SHP77 (cell line): Measurements from ENCODE around the gene FBN1.

Experiments used
- DNase-seq, 2 experiments: peaks; one replicate each; lab custom pipeline; 2025; lab: John Stamatoyannopoulos, UW

Gene FBN1

DNA sequence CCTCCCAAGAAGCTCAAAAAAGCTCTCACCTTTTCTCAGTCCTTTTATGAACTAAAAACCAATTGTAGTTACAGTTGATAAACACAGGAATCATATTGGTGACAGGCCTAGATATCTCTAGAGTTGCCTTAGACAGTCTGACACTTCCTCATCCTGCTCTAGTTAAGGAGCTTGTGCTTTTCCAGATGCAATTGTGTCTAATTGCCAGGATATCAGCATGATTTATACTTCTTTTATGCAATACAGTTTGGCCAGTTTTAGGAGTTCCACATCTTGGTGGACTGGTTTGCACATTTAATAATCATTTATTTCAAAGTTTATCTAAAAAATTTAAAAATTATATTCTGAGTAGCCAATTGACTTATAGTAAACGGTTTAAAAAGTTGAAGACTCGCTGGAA is 218.6 kb downstream of the FBN1 start:
- no peak for DNase-seq

DNA sequence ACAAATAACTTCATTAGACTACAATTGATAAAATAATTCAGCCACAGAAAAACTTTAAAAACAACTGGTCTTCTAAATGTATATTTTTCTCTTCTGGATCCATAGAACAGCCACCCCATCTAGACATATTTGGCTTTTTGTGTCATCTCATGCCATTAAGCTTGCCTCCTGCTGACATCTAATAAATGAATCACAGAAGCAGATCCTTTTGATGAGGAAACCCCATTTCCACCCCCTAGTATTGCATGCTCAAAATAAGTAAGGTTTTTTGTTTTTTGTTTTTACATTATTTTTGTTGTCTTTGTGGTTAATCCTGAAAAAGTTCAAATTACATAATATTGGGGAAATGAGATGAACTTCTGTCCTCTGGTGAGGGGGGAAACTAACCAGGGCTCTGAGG is 219.5 kb downstream of the FBN1 start:
- no peak for DNase-seq

DNA sequence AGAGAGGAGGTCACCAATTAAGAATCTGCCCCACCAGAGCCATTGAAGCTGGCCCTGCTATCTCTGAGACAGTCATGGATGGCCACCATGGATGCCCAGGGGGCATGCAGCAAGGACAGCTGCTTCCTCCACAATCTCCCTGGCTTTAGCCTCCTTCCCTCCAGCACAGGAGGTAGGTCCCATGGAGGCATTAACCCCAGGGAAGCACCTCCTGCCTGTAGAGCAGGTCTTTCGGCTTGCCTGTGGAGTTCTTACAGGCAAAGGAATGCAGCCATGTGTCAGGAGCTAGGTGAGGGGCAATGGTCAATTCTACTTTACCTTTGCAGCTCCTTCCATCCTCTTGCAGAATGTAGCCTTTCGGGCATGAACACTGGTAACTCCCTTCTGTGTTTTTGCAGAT is 220.5 kb downstream of the FBN1 start:
- DNase-seq, result no peak

DNA sequence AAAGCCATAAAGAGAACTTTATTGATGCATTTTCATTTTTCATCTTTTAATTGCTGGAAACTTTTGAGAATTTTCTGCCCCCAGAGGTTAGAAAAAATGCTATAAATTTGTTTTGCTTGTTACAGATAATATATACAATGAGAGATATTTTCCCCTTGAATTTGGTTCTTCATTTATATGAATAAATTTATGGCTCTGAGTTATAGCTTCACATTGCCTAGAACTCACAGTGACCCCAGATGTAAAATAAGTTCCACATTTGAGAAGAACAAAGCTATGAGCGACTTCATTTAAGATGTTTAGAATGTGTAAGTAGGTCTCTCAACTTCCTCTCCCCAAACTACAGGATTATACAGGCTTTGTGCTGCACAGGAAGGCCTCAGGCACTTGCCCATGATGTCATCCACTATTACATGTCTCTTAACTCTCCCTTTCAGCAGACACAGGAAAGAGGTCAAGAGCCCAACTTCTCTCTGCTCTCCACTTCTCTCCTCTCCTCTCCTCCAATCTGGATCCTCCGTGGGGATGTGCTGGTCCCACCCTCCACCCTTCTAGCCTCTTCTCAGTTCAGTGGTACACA is 221.5 kb downstream of the FBN1 start:
- no peak for DNase-seq

DNA sequence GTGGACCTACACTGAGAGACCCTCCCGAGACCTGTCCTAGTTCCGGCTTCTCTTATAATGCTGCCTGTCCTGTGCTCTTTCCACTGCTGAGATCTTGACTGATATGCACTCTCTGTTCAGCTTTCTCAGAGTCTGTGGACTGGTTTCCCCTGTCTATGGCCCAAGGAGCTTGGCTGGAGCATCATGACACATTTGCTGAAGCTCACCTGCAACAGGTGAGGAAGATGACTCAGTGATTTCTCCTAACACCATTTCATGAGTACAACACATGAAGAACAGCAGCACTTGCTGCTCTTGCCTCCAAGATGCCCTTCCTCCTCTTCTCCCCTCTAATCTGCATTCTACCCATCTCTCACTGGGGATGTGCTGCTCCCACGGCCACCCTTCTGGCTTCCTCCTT is 222.2 kb downstream of the FBN1 start:
- no peak for DNase-seq

DNA sequence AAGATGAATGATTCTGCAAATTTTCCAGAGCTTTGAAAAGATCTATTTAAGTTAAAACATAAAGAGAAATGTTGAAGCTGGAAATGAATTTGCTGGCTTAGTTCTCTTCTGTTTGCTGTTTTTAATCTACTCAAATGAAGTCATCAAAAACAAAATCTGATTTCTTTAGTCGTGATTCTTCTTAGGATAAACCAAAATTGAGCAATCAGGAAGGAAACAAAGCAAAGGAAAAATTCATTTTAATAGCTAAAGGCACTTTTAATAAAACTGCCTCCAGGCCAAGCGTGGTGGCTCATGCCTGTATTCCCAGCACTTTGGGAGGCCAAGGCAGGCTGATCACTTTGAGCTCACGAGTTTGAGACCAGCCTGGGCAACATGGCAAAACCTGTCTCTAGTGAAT is 223.1 kb downstream of the FBN1 start:
- no peak for DNase-seq

DNA sequence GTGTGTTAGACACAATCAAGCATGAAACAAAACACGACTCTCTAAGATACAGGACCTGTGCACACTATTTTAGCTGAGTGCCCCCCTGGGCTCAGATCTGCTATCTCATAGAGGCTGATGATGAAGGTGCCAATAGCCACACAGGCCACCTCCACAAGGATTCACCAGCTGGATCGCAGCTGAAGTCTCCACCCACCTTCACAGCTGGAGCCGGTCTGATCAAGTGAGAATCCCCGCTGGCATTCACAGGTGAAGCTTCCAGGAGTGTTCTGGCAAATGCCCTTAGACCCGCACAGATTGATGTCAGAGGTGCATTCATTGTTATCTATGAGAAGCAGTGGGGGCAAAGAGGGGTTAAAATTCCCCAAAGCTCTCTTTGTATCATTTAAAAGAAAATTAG is 224.1 kb downstream of the FBN1 start:
- no peak for DNase-seq

DNA sequence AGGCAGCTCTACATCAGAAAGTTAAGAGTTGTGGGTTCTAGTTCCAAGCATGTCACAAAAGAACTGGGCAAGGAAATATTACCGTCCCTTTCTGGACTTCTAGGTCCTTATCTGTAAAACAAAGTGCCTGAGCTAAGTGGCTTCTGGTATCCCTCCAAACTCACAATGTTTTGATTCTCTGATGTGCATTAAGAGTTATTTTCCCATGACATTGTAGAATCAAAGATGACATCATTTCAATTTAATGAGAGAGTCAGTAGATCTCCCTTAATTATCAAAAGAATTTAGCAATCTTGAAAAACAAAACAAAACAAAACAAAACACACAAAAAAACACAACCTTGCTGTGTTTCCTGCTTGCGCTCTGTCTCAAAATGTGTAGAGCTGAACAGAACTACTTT is 225.6 kb downstream of the FBN1 start:
- DNase-seq, result no peak

DNA sequence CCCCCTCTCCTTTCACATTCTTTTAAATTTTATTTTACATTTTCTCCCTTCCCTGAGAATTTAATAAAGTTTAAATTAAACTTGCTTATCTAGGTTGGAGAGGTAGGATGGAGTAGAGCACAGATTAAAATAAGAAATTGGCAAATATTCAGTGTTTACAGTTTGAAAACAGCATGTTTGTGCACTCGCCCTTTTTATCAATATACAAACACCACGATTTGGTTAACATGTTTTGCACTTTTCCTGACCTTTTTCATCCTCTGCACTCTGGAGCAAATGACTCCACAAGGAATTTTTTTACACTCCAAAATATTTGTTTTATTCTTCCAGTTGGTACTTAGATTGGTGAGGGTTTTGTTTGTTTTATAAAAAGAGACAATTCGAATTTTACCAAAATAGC is 227.2 kb downstream of the FBN1 start:
- no peak for DNase-seq

DNA sequence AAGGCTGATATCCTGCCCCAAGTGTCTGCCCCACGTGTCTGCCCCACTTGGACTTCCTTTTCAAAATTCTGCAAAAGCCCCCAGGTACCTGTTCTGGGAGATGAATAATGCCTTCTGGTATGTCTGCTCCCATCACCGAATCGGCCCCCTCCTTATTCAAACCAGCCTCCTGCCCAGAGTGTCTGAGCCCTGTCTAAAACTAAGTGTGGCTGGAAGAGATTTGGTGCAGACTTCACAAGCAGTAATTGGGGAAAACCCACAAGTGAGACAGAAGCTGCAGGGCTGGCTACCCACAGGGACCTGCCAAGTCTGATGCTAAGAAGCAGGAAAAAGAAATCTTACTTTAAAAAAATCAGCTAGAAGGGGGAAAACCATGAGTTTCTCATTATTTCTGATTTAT is 229.2 kb downstream of the FBN1 start:
- DNase-seq, result no peak

DNA sequence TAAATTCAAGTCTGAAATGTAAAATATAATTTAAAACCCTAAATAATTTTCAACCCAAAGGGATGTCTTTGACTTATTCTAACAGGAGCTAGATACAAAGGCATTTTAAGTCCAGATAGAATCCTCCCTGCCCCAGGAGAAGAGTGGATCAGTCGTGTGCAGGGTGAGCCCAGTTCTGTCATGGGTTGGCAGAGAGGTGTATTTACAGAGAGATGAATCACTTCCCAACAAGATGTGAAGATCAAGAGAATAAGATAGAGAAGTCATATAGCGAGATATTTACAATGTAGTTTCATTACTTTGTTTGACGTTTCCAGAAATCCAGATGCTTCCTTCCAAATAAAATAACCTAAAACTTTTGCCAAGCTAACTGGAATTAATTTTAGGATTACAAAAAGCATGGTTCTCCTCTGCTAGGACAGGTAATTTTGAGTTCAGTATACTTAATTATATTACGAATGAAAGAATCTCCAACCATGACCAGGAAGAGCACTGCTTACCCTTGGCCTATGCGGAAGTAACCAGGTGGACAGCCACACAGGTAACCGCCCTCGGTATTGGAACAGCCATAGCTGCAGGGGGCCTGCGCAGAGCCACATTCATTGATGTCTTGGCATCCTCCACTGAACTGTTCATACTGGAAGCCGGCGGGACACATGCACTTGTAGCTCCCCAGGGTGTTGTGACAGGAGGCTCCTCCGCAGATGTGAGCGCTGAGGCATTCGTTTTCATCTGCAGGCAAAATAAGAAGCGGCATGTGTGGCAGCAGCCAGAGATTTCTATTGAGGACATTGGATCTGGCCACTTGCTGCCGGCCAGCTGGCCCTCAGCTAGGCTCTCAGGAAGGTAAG is 230.2 kb downstream of the FBN1 start:
- DNase-seq, result no peak

DNA sequence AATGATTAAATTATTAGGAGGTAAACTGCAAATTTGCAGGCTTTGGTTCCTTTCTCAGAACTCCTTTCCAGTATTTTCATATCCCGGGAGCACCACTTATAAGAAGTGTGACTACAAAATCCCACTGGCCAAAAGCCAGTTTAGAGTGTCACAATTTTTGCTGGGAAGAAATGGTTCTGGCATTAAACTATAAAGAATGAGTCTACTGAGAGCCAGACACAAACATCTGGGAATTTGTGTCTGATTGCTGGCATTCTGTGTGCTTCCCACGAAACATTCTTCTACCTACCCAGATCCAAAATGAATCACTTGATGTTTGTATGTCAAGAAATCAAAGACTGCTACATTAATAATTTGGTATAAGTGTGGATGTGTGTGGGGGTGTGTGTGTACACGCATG is 231.5 kb downstream of the FBN1 start:
- no peak for DNase-seq

DNA sequence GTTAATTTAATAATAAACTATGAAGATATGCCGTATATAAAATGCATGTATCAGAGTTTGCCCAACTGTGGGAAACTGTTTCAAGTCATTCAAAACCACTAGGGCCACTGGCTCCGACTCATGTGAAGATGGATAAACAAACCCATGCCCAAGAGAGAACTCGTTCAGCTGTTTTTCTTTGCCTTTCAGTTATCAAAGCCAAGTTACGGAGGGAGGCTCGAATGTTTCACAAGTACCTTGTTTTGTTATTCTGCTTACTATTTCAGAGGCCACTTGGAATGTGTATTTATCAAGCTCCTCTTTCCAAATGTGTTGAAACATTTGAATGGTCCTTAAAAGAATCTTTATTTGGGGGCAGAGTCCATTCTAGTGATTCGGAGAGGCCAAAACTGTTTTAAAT is 232.2 kb downstream of the FBN1 start:
- no peak for DNase-seq

DNA sequence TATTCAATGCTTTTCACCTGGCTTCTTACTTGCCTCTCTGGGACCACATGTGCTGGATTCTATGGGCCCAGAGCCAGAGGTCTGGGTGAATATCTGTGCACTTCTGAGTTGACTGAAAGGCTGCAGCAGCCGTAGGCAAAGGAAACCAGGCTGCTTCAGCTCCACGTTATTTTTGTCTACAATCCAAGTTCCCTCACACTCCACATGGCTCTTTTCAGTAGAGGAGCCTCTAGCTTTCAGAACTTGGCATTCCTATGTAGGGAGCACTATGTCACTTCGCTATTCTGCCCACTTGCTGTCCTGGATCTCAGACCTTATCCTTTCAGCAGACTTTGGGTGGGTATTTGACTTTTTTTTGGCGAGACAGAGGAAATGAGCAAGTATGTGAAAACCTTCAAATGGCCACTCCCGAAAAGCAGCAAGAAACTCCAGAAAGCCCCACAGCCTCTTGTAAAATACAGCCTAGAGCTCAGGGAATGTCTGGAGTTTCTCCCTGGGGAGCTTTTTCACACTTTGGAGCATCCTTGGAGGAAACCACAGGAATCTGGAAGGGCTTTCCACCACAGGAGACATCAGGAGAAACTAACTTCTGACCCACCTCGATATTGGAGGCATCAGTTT is 233.4 kb downstream of the FBN1 start:
- DNase-seq, result no peak

DNA sequence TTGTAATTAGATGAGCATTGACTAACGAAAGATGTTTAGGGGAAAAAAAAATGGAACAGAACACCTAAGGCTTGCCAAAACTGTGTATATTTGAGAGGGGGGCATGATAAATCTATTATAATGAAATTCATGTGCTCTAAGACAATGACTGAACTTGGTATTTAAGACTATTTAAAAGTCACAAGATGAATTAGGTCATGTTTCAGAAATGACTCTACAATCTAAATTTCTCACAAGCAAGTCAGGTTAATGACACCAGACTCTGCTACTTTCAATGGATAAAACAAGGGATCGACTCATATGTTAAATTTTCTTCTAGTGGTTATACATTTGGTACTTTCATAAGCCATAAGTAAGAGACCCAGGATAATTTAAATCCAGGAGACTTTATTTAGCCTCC is 235.9 kb downstream of the FBN1 start:
- no peak for DNase-seq

DNA sequence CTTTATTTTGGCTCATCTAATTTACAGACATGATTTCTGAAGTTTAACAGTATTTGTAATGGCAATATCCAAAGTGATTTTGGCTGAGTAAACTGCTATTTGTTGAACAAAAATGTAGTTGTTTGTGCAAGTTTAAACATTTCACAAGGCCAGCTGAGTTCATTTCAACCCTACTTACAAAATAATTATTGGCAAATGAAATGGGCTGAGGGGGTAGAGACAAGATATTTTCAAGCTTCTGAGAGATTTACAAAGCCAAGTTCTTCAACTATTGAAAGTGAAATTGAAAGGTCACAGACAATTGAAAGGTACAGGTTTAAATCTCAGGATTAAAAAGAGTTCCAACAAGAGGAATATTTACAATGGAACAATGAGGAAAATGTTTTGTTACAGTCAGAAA is 237.2 kb downstream of the FBN1 start:
- DNase-seq, result no peak

DNA sequence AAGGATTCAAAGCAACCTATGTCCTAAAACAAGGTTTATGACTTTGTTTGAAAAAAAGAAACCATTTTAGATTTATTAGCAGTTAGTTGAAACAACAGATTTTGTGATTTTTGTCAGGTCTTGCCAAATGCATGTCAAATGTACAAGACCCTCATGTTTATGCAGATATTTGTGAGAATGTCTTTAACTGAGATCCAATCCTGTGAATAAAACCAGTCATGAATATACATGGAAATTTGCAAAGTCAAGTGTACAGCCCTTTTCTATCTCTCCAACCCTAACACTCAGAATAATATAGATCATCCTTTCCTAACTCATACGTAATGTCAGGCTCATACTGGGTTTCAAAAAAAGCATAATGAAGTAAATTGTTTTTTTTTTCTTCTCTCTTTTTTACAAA is 237.9 kb downstream of the FBN1 start:
- no peak for DNase-seq

DNA sequence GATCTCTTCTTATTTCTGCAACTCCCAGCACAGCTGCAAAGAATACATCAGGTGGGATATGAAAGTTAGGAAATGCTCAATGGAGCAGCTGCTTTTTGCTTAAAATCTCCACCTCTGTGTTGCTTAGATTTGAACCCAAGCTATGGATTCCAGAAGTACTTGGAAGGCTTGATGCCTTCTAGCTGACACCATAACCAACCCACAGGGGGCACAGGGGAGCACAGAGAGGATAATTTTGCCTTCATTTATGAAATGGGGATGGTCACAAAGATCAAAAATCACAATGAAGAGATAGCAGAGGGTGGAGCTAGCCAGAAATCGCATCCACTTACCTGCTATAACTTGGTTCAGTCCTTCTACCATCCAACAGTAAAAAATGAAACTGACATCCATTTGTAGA is 238.6 kb downstream of the FBN1 start:
- DNase-seq, result no peak

DNA sequence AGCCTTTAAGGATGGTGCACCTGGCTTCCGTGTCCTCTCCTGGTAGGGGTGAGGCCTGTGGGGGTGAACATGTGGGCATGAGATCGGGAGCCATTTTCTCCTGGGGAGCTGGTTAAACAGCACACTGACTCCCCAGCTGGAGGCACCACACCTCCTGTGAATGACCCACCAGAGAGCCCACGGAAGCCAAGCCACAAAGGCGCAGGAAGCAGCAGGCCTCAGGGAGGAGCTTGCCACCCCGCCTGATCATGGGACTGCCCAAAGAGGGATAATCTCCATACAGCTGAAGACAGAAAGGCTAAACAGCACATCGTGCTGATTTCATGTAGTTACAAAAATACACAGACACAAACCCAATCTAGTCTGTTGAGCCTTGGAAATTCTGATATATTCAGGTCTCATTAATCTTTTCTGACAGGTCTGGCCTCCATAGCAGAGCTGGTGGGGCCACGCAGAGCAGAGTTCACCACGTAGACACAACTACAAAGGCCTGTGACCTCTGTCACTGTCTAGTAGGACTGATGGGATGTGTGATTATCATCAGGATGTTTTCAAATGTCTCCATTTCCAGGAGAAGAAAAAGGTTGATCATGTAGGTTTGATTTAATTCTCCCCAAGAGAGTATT is 239.1 kb downstream of the FBN1 start:
- no peak for DNase-seq

DNA sequence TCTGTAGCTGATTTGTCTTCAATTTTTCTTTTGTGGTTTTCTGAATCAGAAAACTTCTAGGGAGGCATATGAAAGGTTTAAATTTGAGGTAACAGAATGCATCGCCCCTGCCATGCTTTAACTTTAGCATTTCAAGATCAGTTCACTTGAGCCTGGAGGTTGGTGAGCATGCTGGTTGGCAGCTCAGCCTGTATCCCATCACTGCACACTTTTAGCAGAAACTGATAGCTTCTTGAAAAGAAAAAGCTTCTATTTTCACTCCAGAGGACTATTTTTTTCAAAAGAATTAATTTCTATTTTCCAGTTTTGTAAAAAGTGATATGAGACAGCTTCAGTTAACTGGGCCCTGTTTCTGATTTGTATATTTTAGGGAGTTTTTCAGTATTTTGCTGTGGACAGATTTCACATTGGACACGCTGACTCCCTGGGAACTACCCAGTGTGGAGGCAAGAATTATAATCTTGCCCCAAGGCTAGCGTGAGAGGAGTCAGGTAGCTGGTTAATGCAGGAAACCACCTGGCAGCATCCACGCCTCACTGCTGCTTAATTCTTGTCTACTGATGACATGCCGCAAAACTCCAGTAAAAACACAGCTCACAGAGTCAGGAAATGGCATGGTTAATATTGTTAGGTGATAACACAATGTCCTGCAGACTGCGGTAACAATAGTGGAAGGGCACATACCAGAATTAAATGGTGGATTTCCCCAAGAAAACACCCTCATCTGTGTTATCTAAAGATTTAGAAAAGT is 242.9 kb downstream of the FBN1 start:
- DNase-seq, result no peak

DNA sequence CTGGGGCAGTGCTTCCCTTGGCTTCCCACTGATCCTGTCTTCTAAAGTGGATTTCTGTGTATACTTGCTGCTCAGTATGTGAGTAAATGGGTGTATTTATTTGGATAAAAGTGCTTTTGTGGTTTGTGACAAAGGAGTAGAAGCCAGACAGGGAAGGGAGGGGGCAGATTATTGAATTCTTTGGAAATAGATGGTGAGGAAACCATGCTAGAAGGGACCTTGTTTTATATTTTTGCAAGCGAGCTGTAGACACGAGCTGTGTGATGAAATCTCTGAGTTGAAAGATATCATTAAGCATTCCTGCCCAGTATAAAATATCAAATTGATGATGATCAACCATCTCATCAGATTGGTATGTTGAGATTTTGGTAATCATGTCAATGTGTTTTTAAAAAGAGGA is 245.4 kb downstream of the FBN1 start:
- no peak for DNase-seq

DNA sequence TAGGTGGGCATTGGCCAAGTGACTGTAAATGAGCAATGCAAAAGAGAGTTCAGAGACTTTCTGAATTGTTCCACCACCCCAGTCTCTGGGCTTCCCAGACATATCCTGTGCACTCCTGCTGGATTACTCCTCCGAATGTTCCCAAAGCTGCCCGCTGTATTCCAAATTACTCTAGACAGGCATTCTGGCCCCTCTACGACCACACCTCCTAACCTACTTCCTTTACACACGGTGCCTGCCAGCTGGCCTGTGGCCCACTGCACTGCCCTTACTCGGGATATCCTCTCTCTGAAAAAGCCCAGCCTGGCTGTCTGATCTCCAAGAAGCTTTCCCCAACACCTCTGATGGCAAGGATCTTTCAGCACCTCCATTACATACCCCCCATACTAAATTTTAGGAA is 247.7 kb downstream of the FBN1 start:
- no peak for DNase-seq
